HG03457 (cell line): ENCODE results near the gene SFMBT2.
A peak's percentile ranks its signal among the peaks of the same experiment; 100 is the strongest.

Experiments used
- ATAC-seq: cut with Tn5 transposase; IDR thresholded peaks from one replicate; pipeline ENCODE4 v1.9.1; 2021; ENCODE audit warnings: moderate number of reproducible peaks; ENCODE audit not compliant: unreplicated experiment

The SFMBT2 gene

DNA sequence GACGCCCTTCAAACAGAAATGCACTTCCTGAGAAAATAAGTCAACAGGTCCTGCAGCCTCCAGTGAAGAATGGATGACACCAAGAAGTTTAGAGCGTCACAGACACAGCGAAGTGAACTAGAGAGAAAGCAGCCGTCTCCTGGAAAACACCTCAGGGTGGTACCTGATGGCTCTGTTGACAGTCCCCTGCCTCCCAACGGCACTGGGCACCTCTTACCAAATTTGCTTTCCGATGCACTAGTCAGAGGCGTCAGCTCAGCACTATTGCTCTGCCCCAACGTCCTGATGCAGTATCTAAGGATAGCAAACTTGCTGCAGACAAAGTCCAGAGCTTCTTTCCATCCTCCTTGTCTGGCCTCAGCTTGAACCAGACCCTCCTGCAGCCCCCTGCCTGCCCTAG, 38.3 kb downstream of the SFMBT2 start:
- ATAC-seq, result no peak

DNA sequence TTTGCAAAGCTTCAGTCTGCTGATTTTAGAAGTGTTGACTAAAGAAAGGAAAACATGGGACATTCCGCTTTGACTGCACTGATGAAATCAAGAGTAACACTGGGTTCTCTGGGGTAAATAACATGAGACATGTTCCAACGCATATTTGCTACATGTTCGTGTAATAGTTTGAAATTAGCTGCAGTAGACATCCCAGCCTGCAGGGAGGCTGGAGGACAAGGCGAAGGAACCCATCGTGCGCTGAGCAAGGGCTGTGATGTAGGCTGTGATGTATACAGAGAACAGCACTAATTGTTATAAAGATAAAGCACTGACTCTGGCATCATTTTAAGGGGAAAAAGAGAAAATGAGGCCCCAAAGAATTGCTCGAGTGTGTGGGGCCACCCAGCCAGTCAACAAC, 40.3 kb downstream of the SFMBT2 start:
- ATAC-seq, result no peak

DNA sequence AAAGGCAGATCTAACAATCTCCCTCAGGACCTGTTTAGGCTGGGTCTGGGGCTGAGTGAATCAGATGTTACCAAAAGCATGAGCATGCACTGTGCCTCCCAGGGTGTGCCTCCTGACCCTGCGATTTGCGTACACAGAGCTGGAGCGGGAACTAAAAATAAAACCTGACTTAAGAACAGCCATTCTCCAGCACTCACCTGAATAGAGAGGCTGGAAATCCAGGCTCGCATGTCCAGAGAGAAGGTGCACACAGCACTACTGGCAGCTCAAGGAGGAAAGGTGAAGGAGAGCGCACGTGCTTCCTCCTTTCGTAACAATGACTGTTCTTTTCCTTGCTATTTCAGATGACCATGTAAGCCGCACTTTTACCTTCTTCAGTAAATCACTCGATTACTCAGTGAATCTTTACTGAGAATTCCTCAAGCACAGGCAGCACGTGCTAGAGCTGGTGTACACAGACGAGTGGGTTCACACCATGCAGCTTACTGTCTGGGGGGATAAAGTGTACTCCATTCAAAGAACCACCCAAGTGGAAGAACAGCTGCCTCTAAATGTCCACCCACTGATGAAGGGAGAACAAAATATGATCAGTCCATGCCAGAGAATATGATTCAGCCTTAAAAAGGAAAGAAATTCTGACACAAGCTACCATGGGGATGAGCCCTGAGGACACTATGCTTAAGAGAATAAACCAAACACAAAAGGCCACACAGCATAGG, 45.6 kb downstream of the SFMBT2 start:
- no peak for ATAC-seq

DNA sequence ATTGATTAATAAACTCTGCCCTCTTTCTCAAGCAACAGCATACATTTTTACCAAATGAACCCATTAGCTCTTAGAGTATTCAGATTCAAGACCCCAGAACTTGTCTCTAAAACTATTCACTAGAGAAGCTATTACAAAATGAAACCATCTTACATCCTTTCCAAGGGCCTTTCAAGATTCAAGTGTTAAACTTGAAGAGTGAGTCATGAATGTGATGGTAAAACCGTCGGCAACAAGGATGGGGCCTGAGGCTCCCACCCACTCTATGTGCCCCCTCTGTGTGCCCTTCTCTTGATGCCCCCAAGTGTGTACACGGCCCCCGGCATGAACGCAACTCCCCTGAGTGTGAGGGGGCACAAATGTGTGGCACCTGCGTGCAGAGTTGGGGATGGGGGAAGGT, 46.4 kb downstream of the SFMBT2 start:
- ATAC-seq, result no peak

DNA sequence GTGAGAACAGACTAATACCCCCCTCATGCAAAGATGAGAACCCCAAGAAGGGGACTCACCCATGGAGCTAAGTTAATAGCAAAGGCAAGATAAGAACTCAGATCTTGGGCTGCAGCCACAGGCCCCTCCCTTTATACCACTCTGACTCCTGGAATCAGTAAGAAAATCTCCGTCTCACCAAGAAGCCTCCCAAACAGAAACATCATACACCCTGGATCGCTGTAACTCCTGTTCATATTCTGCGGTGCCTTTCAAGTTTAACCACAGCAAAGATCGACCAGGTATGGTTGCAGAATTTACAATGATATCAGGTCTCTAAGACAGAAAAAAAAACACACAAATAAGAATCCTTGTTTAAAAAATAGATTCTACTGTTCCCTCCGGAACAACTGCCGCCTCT, 47.1 kb downstream of the SFMBT2 start:
- no peak for ATAC-seq

DNA sequence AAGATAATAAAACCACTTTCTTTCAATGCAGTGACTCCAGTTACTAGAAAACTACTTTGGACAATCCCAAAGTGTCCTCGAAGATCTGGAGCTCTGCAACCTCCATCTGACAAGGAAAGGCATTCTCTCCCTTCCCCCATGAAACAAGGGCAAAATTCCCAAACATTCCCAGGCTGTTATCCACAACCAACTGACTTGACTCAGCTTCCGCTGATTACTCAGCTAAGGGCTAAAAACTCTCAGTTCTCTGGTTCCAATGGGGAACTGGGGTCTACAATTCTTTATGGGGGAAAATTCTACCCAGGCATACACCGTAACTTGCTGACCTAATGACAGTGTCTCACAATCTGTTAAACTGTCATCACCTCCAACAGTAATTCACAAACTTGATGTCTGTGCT, 48.4 kb downstream of the SFMBT2 start:
- no peak for ATAC-seq

DNA sequence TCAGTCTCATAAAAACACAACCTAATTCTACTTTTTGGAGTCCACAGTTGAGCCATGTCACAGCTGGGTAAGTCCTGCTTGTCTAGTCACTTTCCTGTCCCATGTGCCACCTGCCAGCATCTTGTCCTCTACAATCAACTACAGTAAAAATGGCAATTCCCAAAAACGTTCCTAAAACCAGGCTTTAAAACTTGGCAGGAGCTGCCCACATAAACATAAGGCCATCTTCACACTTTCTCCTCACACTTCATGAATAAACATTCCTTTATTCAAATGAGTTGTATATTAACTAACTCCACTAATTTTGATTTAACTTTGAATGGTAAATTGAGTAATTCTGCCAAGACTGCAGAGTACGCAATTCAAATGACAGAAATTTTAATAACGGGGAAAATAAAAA, 49.5 kb downstream of the SFMBT2 start:
- no peak for ATAC-seq

DNA sequence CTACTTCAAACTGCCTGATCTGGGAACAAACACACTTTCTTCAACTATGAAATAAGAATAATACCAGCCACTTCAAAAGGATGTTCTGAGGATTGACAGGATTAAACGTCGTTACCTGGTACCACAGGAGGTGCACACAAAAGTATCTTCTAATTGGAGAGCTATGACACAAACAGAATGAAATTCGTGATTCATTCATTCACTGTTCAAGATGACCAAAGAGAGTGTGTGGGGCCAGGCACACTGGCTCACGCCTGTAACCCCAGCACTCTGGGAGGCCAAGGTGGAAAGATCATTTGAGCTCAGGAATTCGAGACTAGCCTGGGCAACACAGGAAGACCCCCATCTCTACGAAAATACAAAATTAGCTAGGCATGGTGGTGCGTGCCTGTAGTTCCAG, 50.9 kb downstream of the SFMBT2 start:
- no peak for ATAC-seq

DNA sequence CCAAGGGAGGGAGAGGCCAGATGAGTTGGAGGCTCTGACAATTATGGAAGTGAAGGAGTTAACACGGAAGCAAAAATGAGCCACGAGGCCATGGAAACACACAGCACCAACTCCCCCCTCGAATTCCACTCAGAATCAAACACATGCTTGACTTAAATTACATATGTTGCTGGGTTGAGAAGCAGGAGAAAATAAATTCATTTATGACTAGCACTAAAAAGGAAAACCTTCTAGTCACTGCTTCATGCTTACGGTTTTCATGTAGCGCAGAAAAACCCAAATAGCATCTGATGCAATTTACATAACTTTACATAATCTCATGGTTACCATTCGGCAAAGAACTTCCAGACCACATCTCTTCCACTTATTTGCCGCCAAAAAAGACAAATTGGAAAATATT, 51.5 kb downstream of the SFMBT2 start:
- ATAC-seq, result no peak

DNA sequence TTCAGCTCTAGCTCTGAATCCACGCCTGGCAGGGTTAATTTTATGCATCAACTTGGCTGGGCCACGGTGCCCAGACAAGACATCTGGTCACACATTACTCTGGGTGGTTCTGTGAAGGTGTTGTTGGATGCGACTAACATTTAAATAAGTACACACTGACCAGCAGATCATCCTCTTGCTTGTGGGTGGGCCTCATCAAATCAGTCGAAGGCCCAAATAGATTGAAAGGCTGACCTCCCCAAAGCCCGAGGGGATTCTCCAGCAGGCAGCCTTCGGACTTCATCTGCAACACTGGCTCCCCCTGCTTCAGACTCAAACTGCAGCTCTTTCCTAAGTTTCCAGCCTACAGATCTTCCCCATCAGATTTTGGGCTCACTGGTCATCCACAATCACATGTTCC, 53.6 kb downstream of the SFMBT2 start:
- no peak for ATAC-seq

DNA sequence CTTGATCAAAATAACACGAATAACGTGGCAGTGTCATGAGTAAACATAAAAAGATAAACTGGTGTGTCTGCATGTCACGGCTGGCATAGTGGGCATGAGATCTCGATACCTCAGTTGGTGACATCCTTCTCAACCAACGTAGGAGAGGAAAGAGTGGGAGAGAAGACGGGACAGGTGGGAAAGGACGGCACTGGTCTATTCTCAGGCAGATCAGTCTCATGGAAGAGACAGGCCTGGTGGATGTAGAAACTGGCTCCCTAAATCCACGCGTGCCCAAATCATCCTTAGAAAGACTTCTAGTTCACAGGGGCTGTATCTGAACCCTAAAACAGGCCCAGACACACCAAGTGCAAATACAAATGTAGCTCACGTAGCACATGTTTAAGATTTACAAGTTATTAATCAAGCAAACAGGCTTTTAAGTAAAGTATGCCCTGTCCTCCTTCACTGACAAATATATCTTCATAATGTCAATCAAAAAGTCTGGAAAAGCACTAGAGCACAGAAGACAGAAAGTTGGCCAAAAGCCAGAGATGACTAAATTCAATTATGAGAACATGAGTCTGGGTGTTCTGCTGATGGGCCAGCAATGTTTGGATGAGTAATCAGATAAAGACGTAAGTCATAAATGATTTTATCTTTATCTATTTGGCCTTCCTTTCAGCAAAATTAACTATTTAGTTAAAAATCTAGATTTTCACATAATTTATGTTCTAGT, 56.3 kb downstream of the SFMBT2 start:
- ATAC-seq, result no peak

DNA sequence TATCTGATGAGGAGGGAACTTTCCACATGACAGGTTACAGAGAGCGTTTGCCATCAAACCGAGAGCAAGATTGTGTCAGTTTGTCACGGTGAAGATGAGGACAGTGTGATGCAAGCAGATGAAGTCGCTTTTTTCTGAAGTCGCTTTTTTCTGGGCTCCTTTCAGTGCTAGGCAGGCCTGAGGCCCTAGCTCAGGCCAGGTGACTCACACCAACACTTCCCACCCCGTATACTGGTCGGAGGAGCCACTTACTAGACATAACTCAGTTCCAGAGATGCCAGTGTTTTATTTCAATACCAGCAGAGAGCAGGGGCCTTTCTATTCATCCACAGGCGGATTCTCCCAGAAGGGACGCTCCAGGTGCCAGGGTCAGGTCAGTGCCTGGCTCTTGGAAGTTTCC, 58.9 kb downstream of the SFMBT2 start:
- no peak for ATAC-seq

DNA sequence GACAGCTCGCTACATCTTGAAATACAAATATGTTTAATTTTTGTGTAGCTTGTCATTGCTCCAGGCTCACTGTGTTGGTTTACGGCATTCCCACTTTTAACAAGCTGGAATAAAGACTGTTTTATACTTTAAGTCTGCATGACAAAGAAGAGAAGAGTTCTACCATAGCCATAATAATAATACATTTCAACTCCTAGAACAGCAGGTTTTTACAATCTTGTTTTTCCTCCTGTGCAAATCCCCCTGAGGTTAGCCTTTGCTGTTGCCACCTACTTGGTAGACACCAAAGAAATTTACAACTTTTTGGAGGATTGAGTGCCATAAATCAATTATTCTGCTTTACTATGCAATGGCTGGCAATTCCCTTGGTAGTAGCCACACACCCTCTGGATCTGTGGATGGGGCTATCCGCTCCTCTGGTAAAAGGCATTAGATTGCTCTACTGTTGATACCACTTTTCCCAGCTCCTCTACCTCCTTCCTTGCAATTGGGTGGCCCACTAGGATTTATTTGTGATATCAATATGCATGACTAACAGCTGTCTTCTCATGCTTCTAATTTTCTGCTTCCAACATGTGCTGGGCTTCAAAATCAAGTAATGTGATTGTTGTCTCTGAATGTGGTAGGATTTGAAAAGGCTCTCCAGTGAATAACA, 60.2 kb downstream of the SFMBT2 start:
- no peak for ATAC-seq

DNA sequence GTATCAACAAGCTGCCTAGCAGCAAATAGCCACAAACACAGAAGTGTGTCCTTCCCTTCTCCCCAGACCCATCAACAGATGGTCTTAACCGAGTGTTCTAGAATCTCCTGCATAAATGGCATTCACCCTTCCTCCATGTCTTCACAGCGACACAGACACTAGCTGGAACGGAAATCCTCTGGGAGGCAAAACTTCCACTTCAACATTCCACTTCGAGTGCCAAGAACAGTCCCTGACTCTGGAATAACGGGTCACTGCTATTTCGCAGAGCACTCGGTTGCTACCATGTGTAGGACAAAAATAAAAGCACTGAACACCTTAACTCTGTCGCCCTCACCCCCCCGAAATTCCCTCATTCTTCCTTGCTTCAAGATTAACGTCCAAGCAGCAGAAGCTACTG, 65.1 kb downstream of the SFMBT2 start:
- no peak for ATAC-seq

DNA sequence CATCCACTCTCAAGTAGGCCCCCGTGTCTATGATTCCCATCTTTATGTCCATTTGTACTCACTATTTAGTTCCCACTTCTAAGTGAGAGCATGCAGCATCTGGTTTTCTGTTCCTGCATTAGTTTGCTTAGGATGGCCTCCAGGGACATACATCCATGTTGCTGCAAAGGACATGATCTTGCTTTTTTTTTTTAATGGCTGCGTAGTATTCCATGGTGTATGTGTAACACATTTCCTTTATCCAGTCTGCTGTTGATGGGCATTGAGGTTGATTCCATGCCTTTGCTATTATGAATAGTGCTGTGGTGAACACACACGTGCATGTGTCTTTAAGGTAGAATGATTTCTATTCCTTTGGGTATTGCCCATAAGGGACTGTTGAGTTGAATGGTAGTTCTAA, 67.8 kb downstream of the SFMBT2 start:
- ATAC-seq, result no peak

DNA sequence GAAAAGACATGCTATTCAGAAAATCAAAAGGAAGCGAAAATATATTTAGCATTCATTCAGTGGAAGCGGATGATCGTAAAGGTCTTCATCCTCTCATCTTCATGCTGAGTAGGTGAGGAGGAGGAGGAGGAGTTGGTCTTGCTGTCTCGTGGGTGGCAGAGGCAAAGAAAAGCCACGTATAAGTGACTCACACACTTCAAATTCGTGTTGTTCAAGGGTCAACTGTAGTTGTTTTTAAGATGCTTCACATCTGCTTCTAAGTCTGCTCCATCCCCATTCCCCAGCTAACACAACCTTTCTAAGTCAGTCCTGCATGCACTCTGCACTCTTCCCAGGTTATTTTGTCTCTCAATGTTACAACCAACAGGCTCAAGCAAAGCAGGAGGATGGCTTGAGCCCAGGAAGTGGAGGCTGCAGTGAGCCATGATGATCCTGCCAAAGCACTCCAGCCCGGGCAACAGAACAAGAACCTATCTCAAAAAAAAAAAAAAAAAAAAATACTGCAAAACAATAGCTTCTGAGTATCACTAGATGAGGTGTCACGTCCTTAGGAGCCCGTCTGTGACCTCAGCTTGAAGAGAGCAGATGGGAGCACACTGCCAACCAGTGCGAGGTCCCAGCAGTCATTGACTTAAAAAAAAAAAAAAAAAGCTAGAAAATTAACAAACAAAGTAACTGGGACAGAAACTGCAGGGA, 70.5 kb downstream of the SFMBT2 start:
- ATAC-seq, result no peak

DNA sequence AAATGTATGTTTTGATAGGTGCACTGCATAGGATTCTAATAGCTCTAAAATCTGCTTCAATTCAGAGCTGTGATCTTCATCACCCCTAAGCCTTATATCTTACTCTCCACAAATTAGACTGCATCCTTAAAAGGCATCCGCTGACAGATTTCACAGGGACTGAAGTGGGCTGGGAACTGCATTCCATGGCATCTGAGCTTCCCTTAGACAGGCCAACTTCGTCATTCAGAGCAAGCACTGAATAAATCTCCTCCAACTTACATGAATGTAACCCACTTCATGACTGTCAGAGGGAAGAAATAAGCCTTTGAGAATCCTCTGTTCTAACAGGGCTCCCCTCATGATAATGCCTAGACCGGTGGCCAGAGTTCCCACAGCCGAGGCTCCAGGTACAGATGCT, 71.3 kb downstream of the SFMBT2 start:
- ATAC-seq, result no peak

DNA sequence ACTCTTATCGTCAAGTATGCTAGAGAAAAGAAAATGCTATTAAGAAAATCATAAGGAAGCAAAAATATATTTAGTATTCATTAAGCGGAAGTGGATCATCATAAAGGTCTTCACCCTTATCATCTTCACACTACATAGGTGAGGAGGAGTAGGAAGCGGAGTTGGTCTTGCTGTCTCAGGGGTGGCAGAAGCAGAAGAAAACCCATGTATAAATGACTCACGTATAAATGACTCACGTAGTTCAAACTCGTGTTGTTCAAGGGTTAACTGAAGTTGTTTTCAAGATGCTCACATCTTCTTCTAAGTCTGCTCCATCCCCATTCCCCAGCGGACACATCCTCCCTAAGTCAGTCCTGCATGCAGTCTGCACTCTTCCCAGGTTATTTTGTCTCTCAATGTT, 72.4 kb downstream of the SFMBT2 start:
- ATAC-seq, result no peak

DNA sequence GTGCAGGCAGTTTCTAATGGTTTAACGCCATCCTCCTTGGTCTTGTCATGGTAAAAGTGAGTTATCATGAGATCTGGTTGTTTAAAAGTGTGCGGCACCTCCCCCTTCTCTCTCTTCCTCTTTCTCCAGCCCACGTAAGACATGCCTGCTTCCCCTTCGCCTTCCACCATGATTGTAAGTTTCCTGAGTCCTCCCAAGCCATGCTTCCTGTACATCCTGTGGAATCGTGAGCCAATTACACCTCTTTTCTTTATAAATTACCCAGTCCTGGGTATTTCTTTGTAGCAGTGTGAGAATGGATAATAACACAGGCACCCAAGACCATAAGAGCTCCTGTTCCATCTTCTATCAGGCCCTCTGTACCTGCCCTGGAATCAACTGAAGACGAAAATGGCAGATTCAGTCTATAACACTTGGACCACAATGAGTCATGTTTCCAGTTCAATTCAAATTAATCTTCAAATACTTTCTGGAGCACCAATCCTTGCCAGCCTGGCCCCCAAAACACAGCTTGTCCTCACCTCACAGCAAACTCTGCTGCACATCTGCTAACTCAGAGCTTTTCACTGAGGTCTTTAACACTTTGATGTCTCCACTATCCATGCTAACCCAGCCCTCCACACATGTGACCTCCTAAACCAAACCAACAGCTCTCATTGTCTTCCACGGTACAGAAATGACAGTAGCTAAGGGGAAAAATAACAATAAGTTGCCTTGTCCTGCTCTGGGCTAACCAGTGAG, 73.2 kb downstream of the SFMBT2 start:
- peak; percentile 71 for ATAC-seq

DNA sequence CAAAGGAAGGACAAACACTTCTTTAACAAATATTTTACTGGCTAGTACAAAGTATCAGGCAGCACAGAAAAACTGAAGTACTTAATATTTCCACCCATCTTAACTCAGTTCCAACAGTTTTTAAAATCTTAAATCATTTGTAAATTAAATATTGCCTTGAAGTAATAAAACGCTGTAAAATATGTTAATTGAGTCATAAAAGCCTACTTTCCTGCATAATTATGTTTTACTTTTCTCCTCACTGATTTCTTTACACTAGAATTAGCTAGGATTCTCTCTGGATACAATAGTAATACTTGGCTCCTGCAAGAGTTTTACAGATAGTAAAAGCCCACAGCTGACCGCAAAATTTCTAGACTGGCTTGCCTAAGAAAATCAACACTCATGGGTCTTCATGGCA, 74.9 kb downstream of the SFMBT2 start:
- ATAC-seq, result no peak

DNA sequence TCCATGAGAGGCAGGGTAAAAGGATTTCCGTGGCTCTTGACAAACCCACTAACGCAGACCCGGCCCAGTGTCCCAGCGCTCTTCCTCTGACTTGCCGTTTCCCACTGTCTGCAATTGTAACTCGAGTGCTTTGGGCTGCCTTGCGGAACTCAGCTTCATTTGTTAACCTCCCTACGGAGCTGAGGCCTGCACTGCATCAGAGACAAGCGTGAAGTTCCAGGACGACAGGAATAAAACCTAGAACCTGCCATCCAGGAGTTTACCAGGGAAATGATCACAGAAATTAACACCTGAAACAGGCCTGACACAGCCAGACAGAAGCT, 76.2 kb downstream of the SFMBT2 start:
- no peak for ATAC-seq
